ENCODE measurements around the gene NEU3.

Gene NEU3

GRCh38 chr11:75050516-75050915 is 61.8 kb downstream of the NEU3 start:
- DNase-seq (ENCODE audit: low read depth, low spot score): no peak
- H3K9ac ChIP-seq (ENCODE audit: insufficient read length, low read depth): no peak overlapping the region
- H3K4me1 ChIP-seq (ENCODE audit: insufficient read depth, insufficient read length): no peaks in the 10 kb centered on the region
- TF ChIP-seq SUZ12 (IDR thresholded peaks at IDR 0.05; ENCODE audit: extremely low read depth, insufficient read depth, insufficient read length): no peak
- no peak for TF ChIP-seq ZNF274 (IDR thresholded peaks at IDR 0.05; ENCODE audit: low read depth, low read length)
- TF ChIP-seq YY1 (IDR thresholded peaks at IDR 0.05; ENCODE audit: insufficient read depth, insufficient read length): no peak
- H3K9me3 ChIP-seq (ENCODE audit: insufficient read depth, low read length): peaks cover 18% of the 10 kb centered on the region; the same call in 1 of the 2 replicates
- H3K4me3 ChIP-seq (ENCODE audit: insufficient read length, low read depth): no peak overlapping the region
- H3K27me3 ChIP-seq (ENCODE audit: insufficient read depth, insufficient read length): no peaks in the 10 kb centered on the region
- no peaks in the 10 kb centered on the region for H3K36me3 ChIP-seq (ENCODE audit: insufficient read depth, insufficient read length, low read length)

- Histone ChIP-seq H3K27me3 (ENCODE audit: insufficient read depth, insufficient read length) (no peaks in the 10 kb centered on the region), H3K36me3 (ENCODE audit: insufficient read depth, insufficient read length, low read length) (no peaks in the 10 kb centered on the region), H3K9ac (ENCODE audit: insufficient read length, low read depth) (no peak overlapping the region), H3K4me1 (ENCODE audit: insufficient read depth, insufficient read length) (no peaks in the 10 kb centered on the region), H3K9me3 (ENCODE audit: insufficient read depth, low read length) (peaks cover 18% of the 10 kb centered on the region; the same call in 1 of the 2 replicates), H3K4me3 (ENCODE audit: insufficient read length, low read depth) (no peak overlapping the region)
- TF ChIP-seq SUZ12 (IDR thresholded peaks at IDR 0.05; ENCODE audit: extremely low read depth, insufficient read depth, insufficient read length) (no peak), YY1 (IDR thresholded peaks at IDR 0.05; ENCODE audit: insufficient read depth, insufficient read length) (no peak), ZNF274 (IDR thresholded peaks at IDR 0.05; ENCODE audit: low read depth, low read length) (no peak)
- no peak for DNase-seq (ENCODE audit: low read depth, low spot score)
These were observed 62.3 kb downstream of the NEU3 start for GRCh38 chr11:75051043-75051442.

- no peak for DNase-seq (ENCODE audit: low read depth, low spot score)
- peaks cover 18% of the 10 kb centered on the region; the same call in 1 of the 2 replicates for H3K9me3 ChIP-seq (ENCODE audit: insufficient read depth, low read length)
- H3K4me1 ChIP-seq (ENCODE audit: insufficient read depth, insufficient read length): no peaks in the 10 kb centered on the region
- H3K27me3 ChIP-seq (ENCODE audit: insufficient read depth, insufficient read length): no peaks in the 10 kb centered on the region
- H3K36me3 ChIP-seq (ENCODE audit: insufficient read depth, insufficient read length, low read length): no peaks in the 10 kb centered on the region
- no peak overlapping the region for H3K9ac ChIP-seq (ENCODE audit: insufficient read length, low read depth)
- TF ChIP-seq ZNF274 (IDR thresholded peaks at IDR 0.05; ENCODE audit: low read depth, low read length) (no peak), SUZ12 (IDR thresholded peaks at IDR 0.05; ENCODE audit: extremely low read depth, insufficient read depth, insufficient read length) (no peak), YY1 (IDR thresholded peaks at IDR 0.05; ENCODE audit: insufficient read depth, insufficient read length) (no peak)
- H3K4me3 ChIP-seq (ENCODE audit: insufficient read length, low read depth): no peak overlapping the region
These were observed 63.7 kb downstream of the NEU3 start for GRCh38 chr11:75052457-75052856.

GRCh38 chr11:75055511-75055910 is 66.8 kb downstream of the NEU3 start:
- Histone ChIP-seq H3K4me3 (ENCODE audit: insufficient read length, low read depth) (no peak overlapping the region), H3K9ac (ENCODE audit: insufficient read length, low read depth) (no peak overlapping the region), H3K9me3 (ENCODE audit: insufficient read depth, low read length) (peaks cover 18% of the 10 kb centered on the region; the same call in 1 of the 2 replicates), H3K27me3 (ENCODE audit: insufficient read depth, insufficient read length) (no peaks in the 10 kb centered on the region), H3K36me3 (ENCODE audit: insufficient read depth, insufficient read length, low read length) (no peaks in the 10 kb centered on the region), H3K4me1 (ENCODE audit: insufficient read depth, insufficient read length) (no peaks in the 10 kb centered on the region)
- no peak for DNase-seq (ENCODE audit: low read depth, low spot score)
- TF ChIP-seq ZNF274 (IDR thresholded peaks at IDR 0.05; ENCODE audit: low read depth, low read length) (no peak), SUZ12 (IDR thresholded peaks at IDR 0.05; ENCODE audit: extremely low read depth, insufficient read depth, insufficient read length) (no peak), YY1 (IDR thresholded peaks at IDR 0.05; ENCODE audit: insufficient read depth, insufficient read length) (no peak)

GRCh38 chr11:75056814-75057213 is 68.1 kb downstream of the NEU3 start:
- no peaks in the 10 kb centered on the region for H3K36me3 ChIP-seq (ENCODE audit: insufficient read depth, insufficient read length, low read length)
- no peak for DNase-seq (ENCODE audit: low read depth, low spot score)
- H3K4me1 ChIP-seq (ENCODE audit: insufficient read depth, insufficient read length): no peaks in the 10 kb centered on the region
- peaks cover 15% of the 10 kb centered on the region; the same call in 1 of the 2 replicates for H3K9me3 ChIP-seq (ENCODE audit: insufficient read depth, low read length)
- no peak overlapping the region for H3K4me3 ChIP-seq (ENCODE audit: insufficient read length, low read depth)
- TF ChIP-seq SUZ12 (IDR thresholded peaks at IDR 0.05; ENCODE audit: extremely low read depth, insufficient read depth, insufficient read length) (no peak), YY1 (IDR thresholded peaks at IDR 0.05; ENCODE audit: insufficient read depth, insufficient read length) (no peak), ZNF274 (IDR thresholded peaks at IDR 0.05; ENCODE audit: low read depth, low read length) (no peak)
- H3K9ac ChIP-seq (ENCODE audit: insufficient read length, low read depth): no peak overlapping the region
- H3K27me3 ChIP-seq (ENCODE audit: insufficient read depth, insufficient read length): no peaks in the 10 kb centered on the region

- no peaks in the 10 kb centered on the region for H3K27me3 ChIP-seq (ENCODE audit: insufficient read depth, insufficient read length)
- no peaks in the 10 kb centered on the region for H3K9me3 ChIP-seq (ENCODE audit: insufficient read depth, low read length)
- H3K36me3 ChIP-seq (ENCODE audit: insufficient read depth, insufficient read length, low read length): no peaks in the 10 kb centered on the region
- no peak overlapping the region for H3K4me3 ChIP-seq (ENCODE audit: insufficient read length, low read depth)
- H3K9ac ChIP-seq (ENCODE audit: insufficient read length, low read depth): no peak overlapping the region
- DNase-seq (ENCODE audit: low read depth, low spot score): no peak
- TF ChIP-seq YY1 (IDR thresholded peaks at IDR 0.05; ENCODE audit: insufficient read depth, insufficient read length) (no peak), ZNF274 (IDR thresholded peaks at IDR 0.05; ENCODE audit: low read depth, low read length) (no peak), SUZ12 (IDR thresholded peaks at IDR 0.05; ENCODE audit: extremely low read depth, insufficient read depth, insufficient read length) (no peak)
- no peaks in the 10 kb centered on the region for H3K4me1 ChIP-seq (ENCODE audit: insufficient read depth, insufficient read length)
These were observed 70.6 kb downstream of the NEU3 start for GRCh38 chr11:75059299-75059698.

- H3K4me1 ChIP-seq (ENCODE audit: insufficient read depth, insufficient read length): no peaks in the 10 kb centered on the region
- TF ChIP-seq SUZ12 (IDR thresholded peaks at IDR 0.05; ENCODE audit: extremely low read depth, insufficient read depth, insufficient read length) (no peak), ZNF274 (IDR thresholded peaks at IDR 0.05; ENCODE audit: low read depth, low read length) (no peak), YY1 (IDR thresholded peaks at IDR 0.05; ENCODE audit: insufficient read depth, insufficient read length) (no peak)
- no peaks in the 10 kb centered on the region for H3K9me3 ChIP-seq (ENCODE audit: insufficient read depth, low read length)
- H3K4me3 ChIP-seq (ENCODE audit: insufficient read length, low read depth): no peak overlapping the region
- no peak for DNase-seq (ENCODE audit: low read depth, low spot score)
- H3K27me3 ChIP-seq (ENCODE audit: insufficient read depth, insufficient read length): no peaks in the 10 kb centered on the region
- no peak overlapping the region for H3K9ac ChIP-seq (ENCODE audit: insufficient read length, low read depth)
- no peaks in the 10 kb centered on the region for H3K36me3 ChIP-seq (ENCODE audit: insufficient read depth, insufficient read length, low read length)
These were observed 75.1 kb downstream of the NEU3 start for GRCh38 chr11:75063741-75064314.
